ENCODE measurements around the gene PTPN12.
"Not testable (repeated sequence)": the region's sequence is repeated elsewhere in the genome, so short reads cannot be mapped to it uniquely, and the experiment has no call there.

Gene PTPN12

DNA sequence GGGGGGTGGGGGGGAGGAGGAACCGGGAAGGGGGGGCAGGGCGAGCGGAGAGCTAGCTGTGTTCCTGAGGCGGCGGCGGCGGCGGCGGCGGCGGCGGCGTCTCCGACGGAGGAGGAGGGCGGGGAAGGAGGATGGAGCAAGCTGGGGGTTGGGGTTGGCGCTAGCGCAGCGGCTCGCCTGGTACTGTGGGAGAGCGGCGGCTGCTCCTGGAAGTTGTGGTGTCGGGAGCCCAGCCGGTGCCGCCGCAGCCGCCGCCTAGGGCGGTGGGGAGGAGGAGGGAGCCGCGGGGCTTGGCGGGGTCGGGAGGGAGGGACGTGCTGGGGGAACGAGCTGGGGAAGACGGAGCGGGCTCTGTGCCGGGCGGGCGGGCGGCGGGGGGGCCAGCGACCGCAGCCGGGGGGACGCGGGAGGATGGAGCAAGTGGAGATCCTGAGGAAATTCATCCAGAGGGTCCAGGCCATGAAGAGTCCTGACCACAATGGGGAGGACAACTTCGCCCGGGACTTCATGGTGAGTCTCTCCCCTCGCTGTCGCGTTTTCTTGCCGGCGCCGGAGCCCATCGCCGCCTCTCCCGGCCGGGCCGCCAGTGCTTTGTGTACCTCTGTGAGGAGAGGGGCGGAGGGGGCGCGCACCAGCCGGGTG, at the start of gene PTPN12:
TSS of gene PTPN12 (plus strand) at position 160 of the 642 bp plus-strand sequence. CDS start at position 412, 252 bp downstream.
- FAIRE-seq = no peak

DNA sequence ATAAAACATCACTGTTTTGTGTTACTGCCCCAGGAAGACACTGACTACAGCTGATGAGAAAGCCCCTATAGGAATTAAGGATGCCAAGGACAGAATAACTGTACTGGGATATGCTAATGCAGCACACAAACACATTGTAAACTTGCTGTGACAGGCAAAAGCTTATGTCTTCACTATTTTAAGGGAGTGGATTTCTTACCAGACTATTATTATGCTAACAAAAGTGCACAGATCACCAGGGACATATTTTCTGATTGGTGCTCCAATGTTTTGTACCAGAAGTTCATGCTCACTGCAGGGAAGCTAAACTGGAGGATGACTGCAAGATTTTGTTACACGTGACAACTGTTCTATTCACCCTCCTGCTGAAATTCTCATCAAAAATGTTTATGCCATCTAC, 48.1 kb upstream of the PTPN12 start:
- no peak for FAIRE-seq

DNA sequence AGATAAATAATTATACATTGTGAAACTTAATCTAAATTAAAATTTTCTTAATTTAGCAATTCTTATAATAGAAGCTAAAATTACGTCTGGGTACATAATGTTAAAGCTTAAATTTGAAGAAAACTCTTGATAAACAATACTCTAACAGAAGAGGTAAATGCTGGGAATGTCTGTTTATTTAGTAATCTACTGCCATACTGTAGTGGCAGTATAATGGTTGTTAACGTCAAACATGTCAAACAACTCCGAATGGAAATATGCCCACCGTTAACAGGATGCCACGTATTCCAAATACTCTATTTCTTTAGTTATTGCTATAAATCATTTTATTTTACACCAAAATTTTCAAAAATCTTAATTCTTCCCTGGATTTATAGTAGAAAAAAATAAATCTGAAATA, 40.0 kb upstream of the PTPN12 start:
- FAIRE-seq = peak; percentile 85

DNA sequence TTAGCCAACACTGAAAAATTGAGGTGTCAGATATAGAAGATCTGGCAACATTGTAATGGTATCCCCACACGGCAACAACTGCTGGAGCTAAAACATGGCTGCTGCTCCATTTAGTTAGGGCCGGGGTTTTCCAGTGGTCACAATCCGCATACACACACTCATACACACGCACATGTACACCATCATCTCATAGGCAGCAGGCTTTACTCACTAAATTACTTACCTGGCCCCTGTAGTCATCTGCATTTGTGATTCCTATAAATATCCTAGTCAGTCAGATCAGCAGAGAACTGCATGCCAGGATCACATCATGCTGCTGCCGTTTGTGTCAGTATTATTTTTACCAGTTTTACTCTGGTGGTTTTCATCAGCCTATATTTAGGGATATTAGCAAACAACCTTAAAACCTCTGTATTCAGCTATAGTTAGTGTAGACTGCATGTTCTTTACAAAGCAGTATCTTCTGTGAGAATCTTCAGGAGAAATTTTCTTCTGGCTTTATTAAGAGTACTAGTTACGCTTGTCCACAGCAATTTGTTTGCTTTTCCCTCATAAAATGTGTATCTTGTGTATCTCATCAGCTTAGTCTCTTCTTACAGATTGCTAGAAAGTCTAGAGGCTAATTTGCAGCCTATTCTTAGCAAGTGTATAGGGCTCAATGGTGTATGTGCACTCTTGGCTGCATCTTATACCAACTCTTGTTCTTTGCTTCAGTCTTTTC, 38.3 kb upstream of the PTPN12 start:
- FAIRE-seq = peak; percentile 41

DNA sequence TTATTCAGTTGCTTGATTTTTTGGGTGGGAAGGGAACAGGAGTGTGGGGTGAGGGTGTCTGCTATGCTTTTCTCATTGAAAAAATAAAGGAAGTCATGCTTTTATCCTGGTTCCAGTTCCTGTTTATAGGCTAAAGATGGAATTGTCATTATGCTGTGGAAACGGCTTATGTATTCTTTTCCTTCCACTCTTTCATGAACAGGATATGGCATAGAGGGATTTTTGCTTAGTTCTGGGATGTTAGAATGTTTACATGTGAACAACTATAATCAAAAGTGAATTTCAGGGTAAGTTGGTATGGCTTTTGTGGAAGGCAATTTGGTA, 35.9 kb upstream of the PTPN12 start:
- no peak for FAIRE-seq

DNA sequence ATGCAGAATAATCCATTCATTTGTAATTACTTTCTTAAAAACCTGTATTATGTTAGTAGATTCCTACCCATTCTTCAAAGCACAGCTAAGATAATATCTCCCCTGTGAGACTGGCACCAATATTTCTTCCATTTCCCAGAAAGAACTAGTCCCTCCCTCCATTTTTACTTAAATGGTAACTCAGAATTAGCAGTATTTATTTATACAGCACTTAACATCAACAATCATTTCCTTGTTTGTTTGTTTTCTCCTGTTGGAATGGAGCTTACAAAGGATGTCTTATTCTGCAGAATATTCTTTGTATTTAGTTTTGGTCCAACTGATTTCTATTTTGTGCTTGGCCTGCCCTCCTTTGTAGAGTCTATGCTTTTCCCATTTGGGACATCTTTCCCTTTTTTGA, 32.1 kb upstream of the PTPN12 start:
- FAIRE-seq = no peak

DNA sequence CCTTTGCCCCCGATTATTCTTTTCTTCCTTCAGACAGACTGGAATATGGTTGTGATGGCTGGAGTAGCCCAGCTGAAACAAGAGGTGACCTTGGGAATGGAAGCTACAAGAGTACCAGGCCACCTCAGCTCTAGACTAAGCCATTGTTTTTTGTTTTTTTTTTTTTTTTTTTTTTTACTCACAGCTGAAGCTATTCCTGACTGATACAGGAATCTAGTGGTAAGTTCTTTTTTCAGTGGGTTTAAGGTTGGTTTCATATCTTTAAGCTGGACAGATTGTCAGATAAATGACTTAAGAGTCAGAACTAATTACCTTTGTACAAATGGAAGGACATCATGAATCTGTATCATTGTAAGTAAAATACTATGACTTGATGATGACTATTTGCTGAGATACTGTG, 30.2 kb upstream of the PTPN12 start:
- no peak for FAIRE-seq

DNA sequence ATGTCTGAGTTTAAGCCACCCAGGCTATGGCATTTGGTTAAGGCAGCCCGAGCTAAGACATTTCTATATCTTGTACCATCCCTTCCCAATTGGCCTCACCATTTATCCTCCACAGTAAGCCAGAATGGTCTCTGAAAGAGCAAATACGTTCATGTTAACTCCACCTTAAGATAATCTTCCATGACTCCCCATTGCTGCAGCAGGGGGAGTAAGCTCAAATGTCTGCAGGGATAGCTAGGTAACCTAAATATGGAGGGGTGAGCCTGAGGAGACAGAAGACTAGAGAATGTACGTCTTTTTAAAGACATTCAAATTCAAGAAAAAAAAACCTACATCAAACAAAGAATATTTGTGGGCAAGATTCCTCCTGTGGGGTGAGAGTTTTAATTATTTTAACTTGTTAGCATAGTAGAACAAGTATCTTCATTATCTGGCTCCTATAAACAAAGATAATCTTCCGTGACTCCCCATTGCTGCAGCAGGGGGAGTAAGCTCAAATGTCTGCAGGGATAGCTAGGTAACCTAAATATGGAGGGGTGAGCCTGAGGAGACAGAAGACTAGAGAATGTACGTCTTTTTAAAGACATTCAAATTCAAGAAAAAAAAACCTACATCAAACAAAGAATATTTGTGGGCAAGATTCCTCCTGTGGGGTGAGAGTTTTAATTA, 24.0 kb upstream of the PTPN12 start:
- FAIRE-seq = not testable (repeated sequence)

DNA sequence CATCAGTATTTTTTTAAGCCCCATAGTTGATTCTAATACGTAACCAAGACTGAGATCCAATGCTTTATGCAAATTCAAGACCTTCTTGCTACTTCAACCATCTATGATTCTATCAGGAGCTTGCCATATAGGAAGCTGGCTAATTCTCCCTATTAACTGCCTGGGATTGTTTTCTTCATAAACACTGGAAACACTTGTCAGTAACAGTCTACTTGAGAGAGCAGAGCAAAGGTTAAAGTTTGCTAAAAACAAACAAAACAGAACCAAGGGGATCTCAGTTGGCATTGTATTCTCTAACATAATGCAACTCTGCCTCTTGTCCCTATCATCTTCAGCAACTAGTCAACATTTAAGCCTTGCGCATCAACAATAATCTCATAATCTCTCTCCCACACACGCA, 21.0 kb upstream of the PTPN12 start:
- FAIRE-seq = no peak

DNA sequence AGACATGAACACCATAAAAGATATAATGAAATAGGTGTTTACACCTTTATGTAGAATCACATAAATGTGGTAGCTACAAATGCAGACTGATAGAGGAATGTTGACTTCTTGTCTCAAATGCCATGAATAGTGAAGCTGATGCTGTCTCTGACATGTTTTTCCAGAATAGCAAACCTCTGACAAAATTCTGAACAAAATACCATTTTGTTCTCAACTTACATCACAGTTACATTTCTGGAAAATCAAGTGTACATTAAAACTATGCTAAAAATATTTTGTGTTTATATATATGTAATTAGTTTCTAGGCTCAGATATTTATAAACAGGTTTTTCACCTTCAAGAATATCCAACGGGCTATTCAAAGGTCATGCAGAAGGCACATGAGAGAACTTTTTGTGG, 16.8 kb upstream of the PTPN12 start:
- no peak for FAIRE-seq

DNA sequence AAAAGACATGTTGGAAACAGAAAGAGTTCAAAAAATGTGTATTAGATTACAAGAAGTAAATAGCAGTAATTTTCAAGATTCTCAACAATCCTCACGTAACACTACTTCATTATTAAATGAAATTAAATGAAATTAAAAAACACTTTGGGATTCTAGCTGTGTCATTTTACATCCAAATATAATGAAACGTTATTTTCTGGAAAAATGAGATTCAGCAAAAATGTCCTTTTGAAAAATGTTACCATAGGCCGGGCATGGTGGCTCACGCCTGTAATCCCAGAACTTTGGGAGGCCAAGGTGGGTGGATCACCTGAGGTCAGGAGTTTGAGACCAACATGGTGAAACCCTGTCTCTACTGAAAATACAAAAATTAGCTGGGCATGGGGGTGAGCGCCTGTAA, 15.6 kb upstream of the PTPN12 start:
- not testable (repeated sequence) for FAIRE-seq

DNA sequence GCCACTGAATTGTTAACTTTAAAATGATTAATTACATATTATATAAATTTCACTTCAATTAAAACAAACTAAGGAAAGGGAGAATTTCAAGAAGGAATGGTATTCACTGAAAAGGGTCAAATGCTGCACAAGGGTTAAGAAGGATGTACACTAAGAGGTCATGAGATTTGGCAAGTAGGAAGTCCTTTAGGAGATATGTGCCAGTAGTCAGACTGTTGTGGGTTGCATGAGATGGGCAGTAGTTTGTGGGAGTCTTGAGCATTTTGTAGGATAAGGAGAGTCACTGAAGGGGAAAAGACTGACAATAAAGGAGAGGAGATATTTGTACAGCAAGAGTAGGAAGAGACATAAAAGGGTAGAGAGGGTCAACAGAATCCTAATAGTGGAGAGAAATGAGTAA, 12.4 kb upstream of the PTPN12 start:
- no peak for FAIRE-seq

DNA sequence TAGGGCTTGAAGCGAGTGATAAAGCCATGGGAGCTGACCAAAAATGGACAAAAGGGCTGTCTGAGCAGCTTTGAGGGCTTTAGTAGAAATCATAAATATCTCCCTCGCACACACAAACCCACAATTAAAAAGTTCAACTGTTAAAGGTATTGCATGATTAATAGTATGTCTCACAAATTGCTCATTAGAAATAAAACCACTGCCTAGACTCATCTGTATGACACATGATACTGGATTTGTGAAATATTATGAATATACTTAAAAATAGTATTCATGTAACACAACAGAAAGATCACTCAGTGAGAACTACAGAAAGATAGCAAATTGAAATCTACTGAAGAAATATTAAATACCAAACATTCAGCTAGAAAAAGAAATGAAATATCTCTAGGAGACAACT, 11.9 kb upstream of the PTPN12 start:
- FAIRE-seq = no peak

DNA sequence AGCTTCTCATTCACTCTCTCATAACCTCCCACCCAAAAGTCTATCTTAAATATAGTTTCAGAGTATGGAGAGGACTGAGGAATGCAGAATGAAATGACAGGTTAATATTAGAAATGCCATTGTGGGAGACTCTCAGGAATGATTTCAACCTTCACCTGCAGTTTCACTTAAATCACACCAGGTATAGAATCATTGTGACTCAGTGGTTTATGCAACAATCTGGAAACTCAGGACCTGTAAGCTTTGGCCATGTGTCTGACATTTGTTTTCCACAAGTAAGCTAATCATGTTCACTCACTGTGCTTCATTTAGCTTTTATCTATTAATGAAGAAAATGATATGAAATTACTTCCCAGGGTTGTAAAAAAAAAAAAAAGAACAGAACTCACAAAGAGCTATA, 8.7 kb upstream of the PTPN12 start:
- no peak for FAIRE-seq

DNA sequence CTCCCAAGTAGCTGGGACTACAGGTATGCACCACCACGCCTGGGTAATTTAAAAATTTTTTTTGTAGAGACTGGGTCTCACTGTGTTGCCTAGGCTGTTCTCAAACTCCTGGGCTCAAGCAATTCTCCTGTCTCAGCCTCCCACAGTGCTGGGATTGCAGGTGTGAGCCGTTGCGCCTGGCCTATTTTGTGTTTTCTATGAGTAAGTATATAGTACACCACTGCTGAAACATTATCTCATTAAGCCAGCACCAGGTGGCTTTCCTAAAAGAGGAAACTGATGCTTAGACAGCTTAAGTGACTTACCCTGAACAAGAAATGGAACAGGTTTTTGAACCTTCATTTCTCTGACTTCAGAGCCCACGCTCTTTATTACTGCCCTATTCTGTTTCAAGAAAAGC, 7.8 kb upstream of the PTPN12 start:
- no peak for FAIRE-seq

DNA sequence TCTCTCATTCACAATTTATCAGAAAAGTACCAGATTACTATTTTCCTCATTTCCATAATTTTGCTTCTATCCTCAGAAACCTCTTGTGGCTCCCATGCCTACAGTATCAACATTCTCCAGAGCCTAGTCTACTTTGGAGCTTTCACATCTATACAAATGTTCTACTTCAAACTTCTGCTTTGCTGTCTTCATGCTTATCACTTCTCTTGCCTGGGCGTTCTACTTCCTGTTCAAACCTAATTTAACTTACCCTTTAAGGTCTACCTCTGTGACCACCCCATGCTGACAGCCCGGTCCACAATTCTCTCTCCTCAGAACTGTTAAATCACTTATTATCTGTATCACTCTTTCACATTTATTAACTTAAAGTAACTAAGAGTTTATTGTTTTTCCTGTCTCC, 6.1 kb upstream of the PTPN12 start:
- no peak for FAIRE-seq

DNA sequence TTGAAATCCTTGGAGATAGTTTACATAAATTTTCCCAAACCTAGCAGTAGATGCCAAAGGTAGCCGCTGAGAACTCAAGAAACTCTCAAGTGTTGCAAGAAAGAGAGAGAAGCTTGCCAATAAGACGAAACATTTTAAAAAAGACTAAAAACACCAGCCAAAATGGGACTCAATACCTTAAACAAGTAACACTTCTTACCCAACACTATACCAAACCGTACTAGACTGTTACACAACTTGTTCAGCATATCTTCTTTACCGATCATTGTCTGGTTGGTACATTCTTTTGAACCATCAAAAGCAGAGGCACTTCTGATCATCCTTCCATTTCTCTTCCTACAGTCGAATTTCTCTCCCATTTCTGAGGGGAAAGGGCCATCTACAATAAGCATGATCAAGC, 4.8 kb upstream of the PTPN12 start:
- no peak for FAIRE-seq

DNA sequence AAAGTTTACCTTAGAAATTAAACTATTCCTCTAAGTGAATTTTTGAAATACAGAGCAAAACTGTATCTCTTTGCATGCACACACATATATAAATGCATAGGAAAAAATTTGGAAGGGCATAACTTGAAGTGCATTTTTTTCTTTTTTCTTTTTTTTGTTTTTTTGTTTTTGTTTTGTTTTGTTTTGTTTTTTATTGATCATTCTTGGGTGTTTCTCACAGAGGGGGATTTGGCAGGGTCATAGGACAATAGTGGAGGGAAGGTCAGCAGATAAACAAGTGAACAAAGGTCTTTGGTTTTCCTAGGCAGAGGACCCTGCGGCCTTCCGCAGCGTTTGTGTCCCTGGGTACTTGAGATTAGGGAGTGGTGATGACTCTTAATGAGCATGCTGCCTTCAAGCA, 4.4 kb upstream of the PTPN12 start:
- not testable (repeated sequence) for FAIRE-seq

DNA sequence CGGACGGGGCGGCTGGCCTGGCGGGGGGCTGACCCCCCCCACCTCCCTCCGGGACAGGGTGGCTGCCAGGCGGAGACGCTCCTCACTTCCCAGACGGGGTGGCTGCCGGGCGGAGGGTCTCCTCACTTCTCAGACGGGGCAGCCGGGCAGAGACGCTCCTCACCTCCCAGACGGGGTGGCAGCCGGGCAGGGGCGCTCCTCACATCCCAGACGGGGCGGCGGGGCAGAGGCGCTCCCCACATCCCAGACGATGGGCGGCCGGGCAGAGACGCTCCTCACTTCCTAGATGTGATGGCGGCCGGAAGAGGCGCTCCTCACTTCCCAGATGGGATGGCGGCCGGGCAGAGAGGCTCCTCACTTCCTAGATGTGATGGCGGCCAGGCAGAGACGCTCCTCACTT, 3.0 kb upstream of the PTPN12 start:
- FAIRE-seq = not testable (repeated sequence)

DNA sequence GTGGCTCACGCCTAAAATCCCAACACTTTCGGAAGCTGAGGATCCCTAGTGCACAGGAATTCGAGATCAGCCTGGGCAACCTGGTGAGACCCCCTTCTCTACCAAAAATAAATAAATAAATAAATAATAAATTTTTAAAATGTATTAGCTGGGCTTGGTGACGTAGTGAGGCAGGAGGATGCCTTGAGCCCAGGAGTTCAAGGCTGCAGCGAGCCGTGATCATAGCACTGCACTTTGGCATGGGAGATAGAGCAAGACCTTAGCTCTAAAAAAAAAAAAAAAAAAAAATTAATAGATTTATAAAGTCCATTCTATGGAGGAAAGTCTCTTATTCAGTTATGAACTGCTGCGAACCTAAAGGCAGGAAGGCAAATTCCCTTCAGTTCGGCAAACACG, 1.1 kb upstream of the PTPN12 start:
- no peak for FAIRE-seq

DNA sequence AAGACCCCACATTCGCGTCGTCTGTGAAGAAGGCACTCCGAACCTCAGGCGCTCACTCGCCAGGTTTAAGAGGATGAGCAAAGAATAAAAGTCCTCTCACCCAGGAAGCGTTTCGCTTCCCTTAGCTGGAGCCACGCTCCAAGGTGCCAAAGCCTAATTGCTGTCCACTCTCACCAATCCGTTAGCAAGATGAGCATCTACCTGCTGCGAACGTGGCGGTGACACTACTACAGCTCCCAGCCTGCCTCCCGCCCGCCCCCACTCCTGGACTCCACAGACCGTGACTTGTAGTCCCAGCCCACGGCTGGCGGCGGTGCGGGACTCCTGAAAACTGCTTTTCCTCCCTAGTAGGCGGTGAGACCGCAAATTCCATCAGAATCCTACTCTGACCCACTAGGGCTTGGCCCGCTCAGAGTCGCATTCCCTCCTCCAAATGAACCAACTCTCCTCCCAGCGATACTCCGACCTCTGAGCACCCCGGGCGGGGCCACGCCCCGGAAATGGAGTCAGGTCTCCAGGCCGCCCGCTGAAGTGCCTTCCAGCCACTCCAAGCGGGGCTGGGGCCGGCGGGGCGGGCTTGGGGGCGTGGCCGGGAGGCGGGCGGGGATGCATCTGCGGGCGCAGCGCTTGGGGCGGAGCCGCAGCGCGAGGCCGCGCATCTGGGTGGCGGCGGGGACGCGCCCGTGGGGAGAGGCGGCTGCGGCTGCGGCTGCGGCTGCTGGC, 521 bp upstream of the PTPN12 start:
- FAIRE-seq = no peak

DNA sequence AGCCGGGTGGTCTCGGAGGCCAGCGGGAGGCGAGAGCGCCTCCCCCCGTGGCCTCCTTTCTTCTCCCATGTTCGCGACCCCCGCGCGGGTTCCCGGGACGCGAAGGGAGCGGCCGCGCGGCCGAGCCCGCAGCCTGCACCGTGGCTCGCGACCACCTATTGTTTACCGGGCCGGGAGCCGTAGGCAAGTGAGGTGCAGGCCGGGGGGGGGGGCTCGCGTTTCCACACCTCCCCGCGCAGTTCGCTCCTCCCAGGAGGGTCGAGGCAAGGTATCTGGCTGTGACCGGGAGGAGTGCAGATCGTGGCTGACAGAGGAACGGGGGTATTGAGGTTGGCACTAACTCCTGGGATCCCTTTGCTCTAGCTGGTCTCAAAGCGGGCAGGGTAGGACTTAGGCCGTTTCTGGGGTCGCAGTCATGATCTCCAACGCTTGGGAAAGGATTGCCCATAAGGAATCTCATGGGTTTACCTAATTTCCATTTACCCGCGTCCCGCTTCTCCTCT, 734 bp downstream of the PTPN12 start:
- FAIRE-seq = no peak
